HepG2 (cell line): ENCODE results near the gene OBSL1. TPM values are rescaled to one million over a fixed set of nuclear protein-coding genes. Genes with fewer than 3 reads are reported as not detected.

Experiments
- FOXK2 ChIP-seq: fragments of 450-650 bp; IDR thresholded peaks from 2 replicates; pipeline ENCODE4 v1.6.1; 2016
- GZF1 ChIP-seq: sonication (generic); formaldehyde crosslinking; IDR thresholded peaks from 2 replicates; pipeline ENCODE4 v1.5.1; 2020; ENCODE audit warnings: mild to moderate bottlenecking, missing genetic modification reagents
- HMG20B ChIP-seq: conservative IDR thresholded peaks from 2 replicates; pipeline ENCODE4 v1.6.1; 2016; ENCODE audit warnings: missing genetic modification reagents, missing compliant biosample characterization
- JUNB ChIP-seq: sonication (generic); formaldehyde crosslinking; IDR thresholded peaks from 2 replicates; pipeline ENCODE4 v1.8.0; 2022; ENCODE audit warnings: missing genetic modification reagents, mild to moderate bottlenecking, borderline replicate concordance
- MLXIP ChIP-seq: sonication (generic); formaldehyde crosslinking; IDR thresholded peaks from 2 replicates; pipeline ENCODE4 v1.9.0; 2021; ENCODE audit warnings: missing genetic modification reagents, borderline replicate concordance
- PRDM10 ChIP-seq: sonication (generic); formaldehyde crosslinking; IDR thresholded peaks from 2 replicates; pipeline ENCODE4 v1.4.0; 2020; ENCODE audit warnings: low read depth, missing genetic modification reagents
- REL ChIP-seq: sonication (generic); formaldehyde crosslinking; conservative IDR thresholded peaks from 2 replicates; pipeline ENCODE4 v1.8.0; 2022; ENCODE audit warnings: mild to moderate bottlenecking, missing genetic modification reagents, moderate library complexity
- REPIN1 ChIP-seq: sonication (generic); formaldehyde crosslinking; IDR thresholded peaks from 2 replicates; pipeline ENCODE4 v1.8.0; 2022; ENCODE audit warnings: missing genetic modification reagents, low read depth, mild to moderate bottlenecking, borderline replicate concordance
- SALL1 ChIP-seq: sonication (generic); formaldehyde crosslinking; IDR thresholded peaks from 2 replicates; pipeline ENCODE4 v1.8.0; 2022; ENCODE audit warnings: mild to moderate bottlenecking, missing genetic modification reagents
- TAF1 ChIP-seq: sonication (generic); formaldehyde crosslinking; IDR thresholded peaks from 2 replicates; pipeline ENCODE4 v1.4.0; 2020; ENCODE audit warnings: missing genetic modification reagents
- TEAD3 ChIP-seq: optimal IDR thresholded peaks from 2 replicates; pipeline ENCODE3; 2016; ENCODE audit warnings: borderline replicate concordance
- ZBTB4 ChIP-seq: sonication (generic); formaldehyde crosslinking; IDR thresholded peaks from 2 replicates; pipeline ENCODE4 v1.4.0; 2020; ENCODE audit warnings: missing genetic modification reagents, mild to moderate bottlenecking, borderline replicate concordance
- ZFY ChIP-seq: sonication (generic); formaldehyde crosslinking; IDR thresholded peaks from 2 replicates; pipeline ENCODE4 v1.4.0; 2020; ENCODE audit warnings: missing genetic modification reagents
- ZNF225 ChIP-seq: sonication (generic); formaldehyde crosslinking; IDR thresholded peaks from 2 replicates; pipeline ENCODE4 v1.4.0; 2020; ENCODE audit warnings: mild to moderate bottlenecking, missing genetic modification reagents
- ZNF512 ChIP-seq: sonication (generic); formaldehyde crosslinking; IDR thresholded peaks from 2 replicates; pipeline ENCODE4 v1.4.0; 2020; ENCODE audit warnings: mild to moderate bottlenecking, missing genetic modification reagents
- ZNF713 ChIP-seq: sonication (generic); formaldehyde crosslinking; IDR thresholded peaks from 2 replicates; pipeline ENCODE4 v1.4.0; 2020; ENCODE audit warnings: mild to moderate bottlenecking, missing genetic modification reagents
- ZNF747 ChIP-seq: sonication (generic); formaldehyde crosslinking; IDR thresholded peaks from 2 replicates; pipeline ENCODE4 v1.8.1; 2023; ENCODE audit warnings: missing genetic modification reagents, mild to moderate bottlenecking, borderline replicate concordance
- polyA plus RNA-seq, 8 experiments: library from polyadenylated mRNA; depleted of rRNA in 3 of 8; stranded (reverse) in 7 of 8; unstranded in 1 of 8; fragments of >200 nt; fragmentation: Illumina TruSeq in 4 of 8; extraction: Trizol in 4 of 8; gene quantifications; 2 replicates each; pipeline versions ENCODE4 v1.2.1 to v1.2.3, GENCODE V29; 2011 to 2016; ENCODE audit warnings: low read depth in 4 of 8, missing spikeins in 1 of 8, mixed read lengths in 1 of 8; ENCODE audit not compliant: insufficient read depth in 1 of 8
- total RNA-seq, 5 experiments: library from RNA; depleted of rRNA; stranded (reverse); fragments of >200 nt; fragmentation: Illumina TruSeq; extraction: Trizol; gene quantifications; 2 replicates each; pipeline ENCODE4 v1.2.3, GENCODE V29; 2016; ENCODE audit warnings: low read depth in 1 of 5

OBSL1 gene
- total and polyA plus RNA-seq, 2 of the 13 experiments (the other 11 are each of a cell fraction or from before 2014, with no cell fraction given): 86.7 to 218 TPM

- TF ChIP-seq REL (CRISPR knock-in tag): peak; percentile 32; the same call in 1 of the 2 replicates
- no peak for TF ChIP-seq ZFY (CRISPR knock-in tag)
- TF ChIP-seq TAF1 (CRISPR knock-in tag): no peak
- no peak for TF ChIP-seq ZNF713 (CRISPR knock-in tag)
- peak; percentile 81 for TF ChIP-seq TEAD3
- TF ChIP-seq REPIN1 (CRISPR knock-in tag): no peak
- peak; percentile 72; the same call in 1 of the 2 replicates for TF ChIP-seq GZF1
- no peak for TF ChIP-seq ZNF747 (CRISPR knock-in tag)
- TF ChIP-seq PRDM10: no peak
- no peak for TF ChIP-seq HMG20B (CRISPR knock-in tag)
- no peak for TF ChIP-seq ZNF512 (CRISPR knock-in tag)
- TF ChIP-seq FOXK2: no peak
- TF ChIP-seq ZBTB4 (CRISPR knock-in tag): peak; percentile 26; the same call in 1 of the 2 replicates
- TF ChIP-seq ZNF225: no peak
- TF ChIP-seq SALL1: peak; percentile 23; the same call in 1 of the 2 replicates
- no peak for TF ChIP-seq MLXIP (CRISPR knock-in tag)
- TF ChIP-seq JUNB (CRISPR knock-in tag): no peak
Measured at GRCh38 chr2:219561179-219562048, 9.9 kb downstream of the OBSL1 start (continued).
